ENCODE results near the gene TBC1D22B. TPM values are rescaled to one million over a fixed set of nuclear protein-coding genes. Genes with fewer than 3 reads are reported as not detected.
A peak's percentile ranks its signal among the peaks of the same experiment; 100 is the strongest.

The TBC1D22B gene, protein sequence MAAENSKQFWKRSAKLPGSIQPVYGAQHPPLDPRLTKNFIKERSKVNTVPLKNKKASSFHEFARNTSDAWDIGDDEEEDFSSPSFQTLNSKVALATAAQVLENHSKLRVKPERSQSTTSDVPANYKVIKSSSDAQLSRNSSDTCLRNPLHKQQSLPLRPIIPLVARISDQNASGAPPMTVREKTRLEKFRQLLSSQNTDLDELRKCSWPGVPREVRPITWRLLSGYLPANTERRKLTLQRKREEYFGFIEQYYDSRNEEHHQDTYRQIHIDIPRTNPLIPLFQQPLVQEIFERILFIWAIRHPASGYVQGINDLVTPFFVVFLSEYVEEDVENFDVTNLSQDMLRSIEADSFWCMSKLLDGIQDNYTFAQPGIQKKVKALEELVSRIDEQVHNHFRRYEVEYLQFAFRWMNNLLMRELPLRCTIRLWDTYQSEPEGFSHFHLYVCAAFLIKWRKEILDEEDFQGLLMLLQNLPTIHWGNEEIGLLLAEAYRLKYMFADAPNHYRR
- 10 to 100 TPM; 12.1 to 12.3 TPM for total RNA-seq

DNA sequence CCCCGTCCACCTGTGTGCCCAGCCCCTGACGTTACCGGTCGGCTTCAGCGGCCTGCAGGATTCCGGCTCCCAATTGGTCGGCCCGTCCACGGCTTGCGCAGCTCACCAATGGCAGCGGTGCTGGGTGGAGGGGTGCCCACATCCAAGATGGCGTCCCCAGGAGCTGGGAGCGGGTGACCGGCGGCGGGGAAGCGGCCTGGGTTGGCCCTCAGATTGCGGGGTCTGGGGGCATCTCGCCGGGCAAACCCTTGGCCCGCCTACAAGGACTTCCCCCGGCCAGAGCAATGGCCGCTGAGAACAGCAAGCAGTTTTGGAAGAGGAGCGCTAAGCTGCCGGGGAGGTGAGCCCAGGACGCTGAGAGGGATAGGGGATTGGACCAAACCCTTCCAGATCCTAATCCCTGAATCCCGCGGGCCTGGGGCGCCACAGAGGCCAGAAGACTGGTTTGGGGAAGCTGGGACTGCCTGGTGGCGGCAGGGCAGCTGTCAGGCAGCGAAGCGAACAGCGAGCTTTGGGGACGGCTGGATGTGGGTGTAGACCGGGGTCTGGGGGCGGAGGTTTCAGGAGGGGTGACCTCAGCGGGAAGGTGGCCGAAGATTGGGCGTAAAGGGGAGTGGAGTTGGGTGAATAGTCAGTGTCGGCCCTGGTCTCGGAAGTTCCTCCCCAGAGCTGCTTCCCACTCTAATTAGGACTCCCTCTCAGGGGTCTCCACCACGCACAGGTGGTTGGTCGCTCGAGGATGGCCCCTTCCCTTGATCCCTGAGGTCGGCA, at the start of gene TBC1D22B, which contains the start of gene TMEM217:
Gene TBC1D22B (plus strand): TSS at position 139 of the 771 bp plus-strand sequence. CDS start 146 bp downstream, at position 285.
Gene TMEM217 (minus strand): TSS at position 511 of the 771 bp plus-strand sequence. CDS start 39,114 bp downstream, outside the sequence.
- Mint-ChIP-seq H3K27me3 (no peaks in the 10 kb centered on the region), H3K4me1 (ENCODE audit: low read depth) (peaks cover 39% of the 10 kb centered on the region), H3K27ac (peak within 1 kb of the TSS; percentile 93), H3K9me3 (no peaks in the 10 kb centered on the region), H3K36me3 (ENCODE audit: low read depth) (peaks cover 8% of the 10 kb centered on the region), H3K4me3 (peak within 1 kb of the TSS; percentile 82)
- ChIA-PET CTCF (interaction anchor here (0.8 to 1.5 kb wide), 9 partner anchors 11 to 240 kb away, joined by 3 to 5 read pairs (median 3); no protein-coding TSS in a partner anchor), POLR2A (interaction anchor here (0.6 to 2.2 kb wide), 11 partner anchors 10 to 383 kb away, joined by 3 to 13 read pairs (median 3); partner anchors contain the start of genes C6orf89, MTCH1 and PPIL1)
- peak; percentile 97 for DNase-seq
- peak; percentile 99 for ATAC-seq
- TF ChIP-seq CTCF (IDR thresholded peaks at IDR 0.05) = no peak
- intact Hi-C loops (cut with micrococcal nuclease) = no loop called here

DNA sequence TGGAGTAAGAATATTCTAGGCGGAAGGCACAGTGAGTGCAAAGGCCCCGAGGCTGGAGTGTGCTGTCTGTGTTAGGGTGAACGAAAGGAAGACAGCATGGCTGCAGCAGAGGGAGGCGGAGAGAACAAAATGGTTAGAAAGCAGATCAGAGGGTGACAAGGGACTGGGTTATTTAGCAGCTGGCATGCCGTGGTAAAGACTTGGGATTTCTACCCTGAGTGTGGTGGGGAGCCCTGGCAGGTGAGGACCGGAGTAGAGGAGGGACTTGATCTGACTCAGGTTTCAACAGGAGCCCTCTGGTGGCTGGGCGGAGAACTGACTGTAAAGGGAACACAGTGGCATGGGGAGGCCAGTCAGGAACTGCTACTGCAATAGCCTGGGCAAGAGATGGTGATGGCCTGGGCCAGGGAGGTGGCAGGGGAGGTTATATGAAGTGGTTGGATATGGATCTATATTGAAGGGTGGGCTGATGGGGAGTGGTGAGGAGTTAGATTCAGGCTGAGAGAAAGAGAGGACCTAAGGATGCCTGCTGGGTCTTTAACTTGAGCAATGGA, 49.6 kb upstream of the TBC1D22B start:
- no peak overlapping the region for H3K4me3 Mint-ChIP-seq
- POLR2A ChIA-PET = interaction anchor here (1.5 to 11.8 kb wide), 6 partner anchors 9 to 189 kb away, joined by 4 to 222 read pairs (median 12); partner anchors contain the start of gene PIM1
- ATAC-seq = peak; percentile 76

GRCh38 chr6:37208793-37209192, 48.8 kb upstream of the TBC1D22B start:
- Mint-ChIP-seq H3K9me3 (no peaks in the 10 kb centered on the region), H3K27me3 (no peaks in the 10 kb centered on the region), H3K27ac (peak overlapping the region; percentile 89), H3K36me3 (ENCODE audit: low read depth) (no peaks in the 10 kb centered on the region), H3K4me1 (ENCODE audit: low read depth) (peaks cover 60% of the 10 kb centered on the region), H3K4me3 (no peak overlapping the region)
- ATAC-seq (no peak), DNase-seq (no peak)
- no peak for TF ChIP-seq CTCF (IDR thresholded peaks at IDR 0.05)
- ChIA-PET CTCF (interaction anchor here (0.7 to 23.4 kb wide), 24 partner anchors 9 to 450 kb away, joined by 3 to 784 read pairs (median 6); partner anchors contain the start of genes PIM1 and PPIL1), POLR2A (interaction anchor here (0.6 to 11.8 kb wide), 12 partner anchors 10 to 190 kb away, joined by 3 to 222 read pairs (median 6); partner anchors contain the start of gene PIM1)
- intact Hi-C loops (cut with micrococcal nuclease) = loop anchor here (2.0 to 10.0 kb wide), 3 partner anchors 36 to 324 kb away; partner anchors contain the start of gene C6orf89

More for the DNA sequence above, 49.6 kb upstream of the TBC1D22B start:
- Mint-ChIP-seq H3K9me3 (no peaks in the 10 kb centered on the region), H3K36me3 (ENCODE audit: low read depth) (no peaks in the 10 kb centered on the region), H3K4me1 (ENCODE audit: low read depth) (peaks cover 65% of the 10 kb centered on the region), H3K27me3 (no peaks in the 10 kb centered on the region), H3K27ac (peak overlapping the region; percentile 86)
- TF ChIP-seq CTCF (IDR thresholded peaks at IDR 0.05) = peak; percentile 93
- intact Hi-C loops (cut with micrococcal nuclease) = loop anchor here (2.0 to 10.0 kb wide), 3 partner anchors 35 to 323 kb away; partner anchors contain the start of gene C6orf89
- DNase-seq = peak; percentile 97
- CTCF ChIA-PET = interaction anchor here (0.6 to 23.4 kb wide), 15 partner anchors 9 to 449 kb away, joined by 3 to 784 read pairs (median 4); partner anchors contain the start of genes PIM1, TBC1D22B and TMEM217

DNA sequence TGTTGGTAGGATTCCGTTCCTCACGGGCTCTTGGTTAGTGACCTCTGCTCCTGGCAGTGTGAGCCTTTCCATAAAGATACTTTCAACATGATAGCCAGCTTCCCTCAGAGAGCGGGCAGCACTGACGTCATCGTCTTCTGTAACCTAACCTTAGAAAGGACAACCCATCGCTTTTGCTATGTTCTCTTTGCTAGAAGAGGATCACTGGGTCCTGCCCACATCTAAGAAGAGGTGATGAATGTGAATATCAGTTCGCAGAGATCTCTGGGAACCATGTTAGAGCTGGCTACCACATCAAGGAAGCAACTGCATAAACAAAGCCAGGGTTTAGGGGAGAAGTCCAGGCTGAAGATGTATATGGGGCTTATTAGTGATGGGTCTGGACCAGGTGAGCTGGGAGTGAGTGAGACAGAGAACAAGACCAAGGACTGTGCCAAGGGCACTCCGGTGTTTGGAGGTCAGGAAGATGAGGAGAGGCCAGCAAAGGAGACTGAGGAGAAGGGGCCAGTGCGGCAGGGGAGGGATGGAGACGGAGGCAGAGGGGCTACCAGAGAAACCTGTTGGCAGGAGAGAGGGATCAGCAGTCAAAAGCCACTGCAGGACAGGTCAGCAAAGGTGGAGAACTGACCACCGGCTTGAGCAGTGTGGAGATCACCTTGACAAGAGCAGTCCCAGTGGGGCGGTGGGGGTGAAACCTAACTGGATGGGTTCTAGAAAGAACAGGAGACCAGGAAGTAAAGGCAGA, 47.9 kb upstream of the TBC1D22B start:
- DNase-seq (peak; percentile 85), ATAC-seq (peak; percentile 61)
- no peak for TF ChIP-seq CTCF (IDR thresholded peaks at IDR 0.05)
- intact Hi-C loops (cut with micrococcal nuclease) = loop anchor here (1.0 to 10.0 kb wide), 5 partner anchors 37 to 445 kb away; partner anchors contain the start of gene C6orf89
- Mint-ChIP-seq H3K9me3 (no peaks in the 10 kb centered on the region), H3K27ac (peak overlapping the region; percentile 89), H3K4me3 (peak overlapping the region; percentile 11), H3K36me3 (ENCODE audit: low read depth) (no peaks in the 10 kb centered on the region), H3K27me3 (no peaks in the 10 kb centered on the region), H3K4me1 (ENCODE audit: low read depth) (peaks cover 53% of the 10 kb centered on the region)
- CTCF ChIA-PET = interaction anchor here (0.7 to 23.4 kb wide), 46 partner anchors 8 to 451 kb away, joined by 3 to 784 read pairs (median 5); partner anchors contain the start of genes C6orf89, MTCH1, PIM1 and PPIL1
- POLR2A ChIA-PET = interaction anchor here (0.6 to 11.8 kb wide), 17 partner anchors 11 to 191 kb away, joined by 3 to 222 read pairs (median 4); partner anchors contain the start of gene PIM1
